NCI-H2196 (cell line): ENCODE measurements around the gene MTMR11.
"Not testable (repeated sequence)": the region's sequence is repeated elsewhere in the genome, so short reads cannot be mapped to it uniquely, and the experiment has no call there.

Source experiments
- DNase-seq: peaks from one replicate; lab custom pipeline; 2025; ENCODE audit not compliant: unreplicated experiment; lab: John Stamatoyannopoulos, UW

MTMR11 gene, protein sequence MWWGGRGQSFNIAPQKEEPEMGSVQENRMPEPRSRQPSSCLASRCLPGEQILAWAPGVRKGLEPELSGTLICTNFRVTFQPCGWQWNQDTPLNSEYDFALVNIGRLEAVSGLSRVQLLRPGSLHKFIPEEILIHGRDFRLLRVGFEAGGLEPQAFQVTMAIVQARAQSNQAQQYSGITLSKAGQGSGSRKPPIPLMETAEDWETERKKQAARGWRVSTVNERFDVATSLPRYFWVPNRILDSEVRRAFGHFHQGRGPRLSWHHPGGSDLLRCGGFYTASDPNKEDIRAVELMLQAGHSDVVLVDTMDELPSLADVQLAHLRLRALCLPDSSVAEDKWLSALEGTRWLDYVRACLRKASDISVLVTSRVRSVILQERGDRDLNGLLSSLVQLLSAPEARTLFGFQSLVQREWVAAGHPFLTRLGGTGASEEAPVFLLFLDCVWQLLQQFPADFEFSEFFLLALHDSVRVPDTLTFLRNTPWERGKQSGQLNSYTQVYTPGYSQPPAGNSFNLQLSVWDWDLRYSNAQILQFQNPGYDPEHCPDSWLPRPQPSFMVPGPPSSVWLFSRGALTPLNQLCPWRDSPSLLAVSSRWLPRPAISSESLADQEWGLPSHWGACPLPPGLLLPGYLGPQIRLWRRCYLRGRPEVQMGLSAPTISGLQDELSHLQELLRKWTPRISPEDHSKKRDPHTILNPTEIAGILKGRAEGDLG

DNA sequence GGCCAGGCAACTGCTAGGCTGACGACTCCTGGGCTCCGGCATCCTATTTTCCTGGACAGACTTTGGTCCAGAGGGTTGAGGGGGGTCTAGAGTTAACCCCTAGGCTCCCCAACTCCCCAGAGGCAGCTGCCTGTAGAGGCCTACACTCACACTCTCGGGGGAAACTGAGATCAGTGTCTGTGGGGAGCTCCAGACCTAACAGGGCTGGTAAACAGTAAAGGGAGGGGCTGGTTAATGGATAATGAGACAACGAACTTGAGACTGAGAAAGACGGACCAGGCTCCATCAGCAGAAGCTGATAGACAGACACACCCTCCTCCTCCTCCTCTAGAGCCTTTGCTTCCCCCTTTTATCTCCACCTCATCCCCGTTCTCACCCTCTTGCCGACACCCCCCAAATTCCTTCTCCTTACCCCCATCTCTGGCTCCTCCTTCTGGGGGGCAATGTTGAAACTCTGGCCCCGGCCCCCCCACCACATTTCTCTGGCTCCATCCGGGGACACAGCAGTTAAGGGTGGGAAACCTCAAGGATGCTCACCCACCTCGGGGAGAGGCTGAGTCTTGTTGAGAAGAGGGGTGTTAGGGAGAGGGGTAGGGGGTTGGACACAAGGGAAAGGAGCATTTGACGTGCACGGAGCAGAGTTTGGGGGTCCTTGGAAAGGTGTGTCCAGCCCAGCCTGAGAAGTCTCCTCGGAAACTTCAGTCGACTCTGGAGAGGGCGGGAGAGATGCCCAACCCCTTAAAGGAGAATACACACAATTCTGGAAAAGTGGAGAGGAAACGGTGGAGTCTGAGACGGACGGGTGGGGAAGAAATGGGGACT lies at the start of gene MTMR11:
Gene MTMR11, minus strand, starts transcription at position 710 of the 822 bp plus-strand sequence. Its CDS starts 232 bp downstream, at position 478.
- DNase-seq = no peak

DNA sequence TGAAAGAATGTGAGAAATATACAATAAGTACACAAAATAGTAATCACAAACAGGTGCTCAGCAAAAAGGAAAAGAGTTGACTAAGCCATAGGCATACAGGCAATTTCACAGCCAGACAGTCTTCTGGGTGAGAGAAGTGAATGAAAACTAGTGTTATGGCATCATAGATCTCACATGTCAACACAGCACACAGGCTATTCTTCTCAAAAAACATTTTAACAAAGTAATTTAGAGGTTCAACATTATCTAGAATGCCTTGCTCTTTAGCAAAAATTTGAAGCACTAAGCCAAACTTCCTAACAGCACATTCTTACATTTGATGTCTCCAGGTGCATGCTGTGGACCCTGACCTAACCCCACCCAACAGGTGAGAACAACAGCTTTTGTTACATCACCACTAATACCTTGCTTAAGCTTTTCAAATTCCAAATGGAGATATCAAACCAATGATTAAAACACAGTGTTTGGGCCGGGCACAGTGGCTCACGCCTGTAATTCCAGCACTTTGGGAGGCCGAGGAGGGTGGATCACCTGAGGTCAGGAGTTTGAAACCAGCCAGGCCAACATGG lies 43.4 kb upstream of the MTMR11 start:
- DNase-seq = no peak

DNA sequence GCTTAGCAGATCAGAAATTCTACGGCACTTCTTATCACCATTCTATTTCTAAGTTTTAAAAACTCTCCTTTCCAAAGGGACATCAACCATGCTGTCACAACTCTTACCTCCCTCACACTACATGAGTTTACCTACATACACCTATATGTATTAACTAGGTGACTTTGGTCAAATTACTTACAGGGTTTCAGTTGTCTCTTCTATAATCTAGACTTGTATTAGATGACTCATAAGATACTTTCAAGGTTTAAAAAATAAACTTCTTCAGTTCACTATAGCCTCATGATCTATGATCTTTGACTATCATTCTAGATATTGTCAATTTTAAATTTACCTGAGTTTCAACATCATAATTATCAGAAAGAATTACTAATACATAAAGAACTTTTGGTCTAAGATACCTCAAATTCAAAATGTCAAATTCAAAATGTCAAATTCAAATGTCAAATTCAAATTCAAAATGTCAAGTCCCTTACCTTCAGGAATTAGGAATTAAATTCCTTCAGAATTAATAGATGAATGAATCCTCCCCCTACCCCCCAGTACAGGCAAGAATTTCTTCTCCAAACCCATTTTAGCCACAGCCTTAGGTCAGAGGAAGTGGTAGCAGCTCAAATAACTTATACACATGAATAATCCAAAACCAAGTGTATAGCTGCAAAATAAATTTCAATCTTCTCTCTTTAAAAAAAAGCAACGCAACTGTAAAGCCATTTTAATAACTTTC lies 42.7 kb upstream of the MTMR11 start:
- DNase-seq = no peak

DNA sequence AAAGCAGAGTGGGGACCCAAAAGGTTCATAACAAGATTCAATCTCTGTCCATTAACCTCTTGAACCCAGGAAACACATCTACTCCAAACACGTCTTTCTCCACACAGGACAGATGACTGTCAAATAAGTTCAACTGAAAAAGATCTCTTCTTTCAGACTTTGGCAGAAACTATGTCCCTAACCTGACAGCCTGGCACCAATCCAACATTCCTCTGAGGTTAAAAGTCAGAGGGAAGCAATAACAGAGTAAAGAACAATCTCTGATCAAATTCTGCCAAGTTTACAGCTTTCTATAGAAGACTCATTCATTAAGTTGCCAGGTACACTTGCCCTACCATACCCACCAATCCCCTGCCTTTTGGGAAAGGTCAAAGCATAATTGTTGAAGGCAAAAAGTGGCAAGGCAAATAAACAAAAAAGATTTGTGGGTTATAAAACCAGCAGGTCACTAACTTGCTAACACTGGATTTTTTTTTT lies 41.9 kb upstream of the MTMR11 start:
- DNase-seq = peak; percentile 31

DNA sequence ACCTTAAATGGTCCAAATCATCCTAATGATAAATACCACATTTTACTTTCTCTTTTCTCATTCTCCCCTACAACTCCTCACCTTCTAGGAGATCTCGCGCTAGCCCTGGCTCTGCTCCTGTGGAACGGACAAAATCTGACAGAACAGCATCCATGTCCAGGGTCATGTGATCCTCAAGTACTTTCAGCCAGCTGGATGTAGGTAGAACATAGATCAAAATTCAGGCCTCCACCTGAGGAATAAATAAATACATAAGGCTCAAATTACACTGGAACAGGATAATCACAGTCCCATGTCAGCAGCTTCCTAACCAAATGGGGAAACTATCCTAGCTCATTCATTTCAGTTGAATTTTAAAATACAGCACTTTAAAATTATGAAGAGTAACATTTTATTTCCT lies 40.7 kb upstream of the MTMR11 start:
- DNase-seq = peak; percentile 61

DNA sequence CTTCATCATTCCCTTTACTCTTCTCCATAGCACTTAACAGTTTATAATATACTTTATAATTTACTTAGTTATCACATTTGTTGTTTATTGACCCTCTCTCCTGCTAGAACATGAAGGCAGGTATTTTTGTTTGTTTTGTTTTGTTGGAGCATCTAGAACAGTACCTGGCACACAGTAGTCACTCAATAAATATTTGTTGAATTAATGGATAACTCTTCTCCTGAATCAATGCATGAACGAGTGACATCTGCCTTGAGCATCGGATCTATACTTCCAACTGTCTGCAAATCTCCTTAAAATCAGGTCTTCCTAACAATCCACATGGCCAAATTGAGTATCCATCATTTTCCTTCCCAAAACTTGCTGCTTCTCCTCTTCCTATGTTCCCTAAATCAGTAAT lies 35.9 kb upstream of the MTMR11 start:
- no peak for DNase-seq

DNA sequence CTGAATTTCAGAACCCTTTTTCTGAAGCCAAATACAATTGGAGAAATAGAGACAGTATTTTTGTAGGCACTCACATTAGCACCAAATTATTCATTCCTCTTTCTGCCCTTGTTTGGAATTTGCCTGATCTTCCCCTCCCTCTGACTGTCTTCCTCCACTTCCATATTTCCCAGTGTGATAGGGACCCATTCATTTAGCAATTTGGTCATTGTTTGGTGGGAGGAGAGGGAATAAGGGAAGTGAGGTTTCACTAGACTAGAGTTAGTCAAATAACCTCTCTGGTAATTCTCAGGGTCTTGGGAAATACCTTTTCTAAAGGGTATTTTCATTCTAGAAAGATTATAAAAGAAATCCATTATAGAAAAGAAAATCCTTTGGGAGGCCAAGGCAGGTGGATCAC lies 31.0 kb upstream of the MTMR11 start:
- DNase-seq = no peak

DNA sequence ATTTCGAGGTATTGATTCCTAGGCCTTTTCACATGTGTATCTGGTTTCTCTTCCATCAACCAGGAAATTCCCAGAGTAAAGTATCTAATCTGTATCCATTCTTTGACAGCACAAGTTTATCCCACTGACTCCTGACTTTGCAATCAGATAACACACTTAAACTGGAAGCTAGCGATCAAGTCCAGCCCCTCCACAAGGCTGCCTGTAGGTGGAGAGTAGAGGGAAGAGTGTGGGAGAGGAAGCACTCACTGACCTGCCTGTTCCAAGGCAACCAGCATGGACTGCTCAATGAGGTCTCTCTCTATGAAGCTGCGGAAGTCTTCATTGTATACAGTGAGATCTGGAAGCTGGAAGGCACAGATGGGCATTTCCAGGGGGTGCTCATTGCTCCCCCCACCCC lies 30.4 kb upstream of the MTMR11 start:
- DNase-seq = no peak

DNA sequence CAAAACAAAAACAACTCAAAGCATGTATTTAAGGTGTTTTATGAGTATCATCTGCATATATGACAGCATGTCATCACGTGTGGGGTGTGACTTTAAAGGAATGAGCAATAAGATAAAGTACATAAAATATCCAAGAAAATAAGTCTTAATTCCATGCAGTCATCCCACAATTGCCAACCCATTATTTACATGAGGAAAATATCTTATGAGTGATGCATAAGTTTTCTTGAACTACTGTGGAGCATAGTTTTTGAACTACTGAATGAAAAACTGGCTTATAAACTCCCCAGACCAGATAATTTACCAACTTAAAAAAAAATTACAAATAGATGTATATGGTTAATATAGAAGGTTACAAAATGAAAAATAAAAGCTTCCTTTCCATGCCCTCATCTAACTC lies 29.7 kb upstream of the MTMR11 start:
- no peak for DNase-seq

DNA sequence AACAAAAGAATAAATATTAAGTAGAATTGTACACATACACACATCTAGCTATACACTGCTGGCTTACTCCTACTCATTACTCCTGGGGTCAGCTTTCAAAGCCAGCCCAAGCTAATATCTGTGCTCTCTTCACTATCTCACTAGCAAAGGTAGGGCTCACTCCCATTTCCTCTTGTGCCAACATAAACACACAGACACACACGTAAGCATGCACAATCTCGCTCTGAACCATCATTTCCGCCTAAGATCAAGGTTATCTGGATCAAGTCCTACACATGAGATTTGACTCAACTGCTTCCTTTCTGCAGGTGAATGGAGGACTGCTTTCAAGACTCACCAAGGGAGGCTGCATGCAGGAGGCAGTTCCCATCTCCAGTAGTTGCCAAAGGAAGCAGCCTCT lies 28.8 kb upstream of the MTMR11 start:
- DNase-seq = no peak

DNA sequence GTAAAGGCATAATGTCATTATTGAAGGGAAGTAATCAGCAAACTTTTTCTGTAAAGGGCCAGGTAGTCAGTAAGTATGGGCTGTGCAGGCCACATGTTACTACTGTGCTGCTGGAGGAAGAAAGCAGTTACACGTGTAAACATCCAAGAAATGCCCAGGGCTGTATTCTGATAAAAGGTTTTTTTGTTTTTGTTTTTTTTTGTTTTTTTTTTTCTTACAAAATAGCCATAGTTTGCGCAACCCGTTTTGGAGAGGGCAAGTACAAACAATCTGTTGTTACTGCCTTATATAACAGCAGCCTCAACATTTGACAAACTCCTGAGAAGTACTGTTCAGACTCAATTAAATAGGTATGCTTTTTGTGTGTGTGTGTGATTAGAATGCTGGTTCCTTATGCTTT lies 26.7 kb upstream of the MTMR11 start:
- no peak for DNase-seq

DNA sequence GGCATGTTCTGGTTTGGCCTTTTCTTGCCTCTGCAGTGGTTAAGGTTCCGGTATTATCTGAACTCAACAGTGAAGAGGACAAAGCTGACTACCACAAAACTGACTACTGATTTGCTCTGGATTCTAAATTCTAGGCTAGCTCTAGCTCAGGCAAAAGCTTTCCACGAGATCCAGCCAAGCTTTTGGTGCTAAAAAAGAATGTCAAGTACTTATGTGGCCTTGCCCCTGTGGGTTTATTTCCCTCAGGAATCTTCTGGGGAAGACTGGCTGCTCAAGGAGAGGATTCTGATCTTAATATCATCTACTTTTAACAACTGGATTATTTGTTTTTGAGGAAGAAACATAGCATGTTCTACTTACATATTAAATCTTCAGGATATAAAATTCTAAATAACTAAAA lies 26.1 kb upstream of the MTMR11 start:
- DNase-seq = no peak

DNA sequence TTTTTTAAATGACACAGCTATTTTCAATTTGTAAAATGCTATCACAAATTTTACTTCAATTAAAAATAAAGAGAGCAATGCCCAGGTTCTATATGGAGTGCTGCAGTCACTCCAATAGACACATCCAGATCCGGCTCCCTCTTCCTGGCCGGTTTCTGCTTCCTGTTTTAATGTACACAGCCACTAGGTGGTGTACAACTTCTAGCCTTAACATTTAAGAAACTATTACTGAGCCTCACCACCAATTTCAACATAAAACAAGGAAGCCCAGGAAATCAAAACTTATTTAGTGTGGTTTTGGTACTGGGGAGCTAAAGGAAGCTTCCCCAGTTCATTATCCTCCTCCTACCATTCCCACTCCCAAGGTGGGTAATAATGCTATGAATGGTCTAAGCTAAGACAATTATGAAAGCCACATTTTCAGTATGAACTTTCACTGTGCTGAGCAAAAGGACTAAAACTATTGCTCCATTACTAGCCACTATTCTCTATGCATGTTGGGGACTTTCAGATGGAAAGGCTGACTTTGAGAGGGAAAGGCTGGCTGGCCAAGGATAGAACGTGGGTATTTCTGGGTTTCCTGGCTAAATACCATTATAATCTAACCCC lies 25.5 kb upstream of the MTMR11 start:
- DNase-seq = peak; percentile 74

DNA sequence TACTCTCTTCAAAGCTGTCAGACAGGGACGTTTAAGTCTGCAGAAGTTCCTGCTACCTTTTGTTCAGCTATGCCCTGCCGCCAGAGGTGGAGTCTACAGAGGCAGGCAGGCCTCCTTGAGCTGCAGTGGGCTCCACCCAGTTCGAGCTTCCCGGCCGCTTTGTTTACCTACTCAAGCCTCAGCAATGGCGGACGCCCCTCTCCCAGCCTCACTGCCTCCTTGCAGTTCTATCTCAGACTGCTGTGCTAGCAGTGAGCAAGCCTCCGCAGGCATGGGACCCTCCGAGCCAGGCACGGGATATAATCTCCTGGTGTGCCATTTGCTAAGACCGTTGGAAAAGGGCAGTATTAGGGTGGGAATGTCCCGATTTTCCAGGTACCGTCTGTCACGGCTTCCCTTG lies 20.9 kb upstream of the MTMR11 start:
- DNase-seq = not testable (repeated sequence)

DNA sequence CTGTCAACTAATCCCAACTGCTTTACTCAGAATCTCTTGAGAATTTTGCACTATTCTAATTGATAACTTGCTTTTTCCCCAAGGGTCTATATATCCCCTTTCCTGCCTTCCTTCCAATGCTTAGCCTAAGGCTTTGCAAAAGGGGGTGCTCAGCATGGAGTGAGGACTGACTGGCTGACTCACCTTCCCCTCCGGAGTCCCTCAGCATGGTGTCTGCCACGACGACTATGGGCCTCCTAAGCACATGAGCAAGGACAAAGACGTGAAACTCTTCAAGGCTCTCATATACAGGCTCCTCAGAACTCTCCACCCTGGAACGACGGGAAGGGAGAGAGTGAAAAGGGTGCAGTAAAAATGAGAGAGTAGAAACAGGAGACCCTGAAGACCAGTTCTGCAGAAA lies 13.2 kb upstream of the MTMR11 start:
- DNase-seq = no peak

DNA sequence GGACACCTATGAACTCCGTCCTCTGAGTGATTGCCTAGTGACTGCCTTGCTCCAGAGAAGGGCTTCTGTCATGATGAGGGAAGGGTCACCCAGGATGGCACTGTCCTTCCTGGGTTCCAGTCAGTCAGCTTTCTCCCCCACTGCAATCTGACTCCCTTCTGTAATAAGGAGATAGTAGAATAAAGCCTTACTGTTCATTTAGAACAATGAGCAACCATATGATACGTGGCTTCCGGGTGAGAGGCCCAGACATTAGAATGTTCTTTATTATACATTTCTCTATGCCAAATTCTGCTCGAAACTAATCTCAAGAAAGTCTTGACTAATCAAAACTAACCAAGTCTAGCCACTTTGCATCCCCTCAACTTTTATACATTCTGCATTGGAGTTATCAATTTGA lies 8.5 kb upstream of the MTMR11 start:
- no peak for DNase-seq

DNA sequence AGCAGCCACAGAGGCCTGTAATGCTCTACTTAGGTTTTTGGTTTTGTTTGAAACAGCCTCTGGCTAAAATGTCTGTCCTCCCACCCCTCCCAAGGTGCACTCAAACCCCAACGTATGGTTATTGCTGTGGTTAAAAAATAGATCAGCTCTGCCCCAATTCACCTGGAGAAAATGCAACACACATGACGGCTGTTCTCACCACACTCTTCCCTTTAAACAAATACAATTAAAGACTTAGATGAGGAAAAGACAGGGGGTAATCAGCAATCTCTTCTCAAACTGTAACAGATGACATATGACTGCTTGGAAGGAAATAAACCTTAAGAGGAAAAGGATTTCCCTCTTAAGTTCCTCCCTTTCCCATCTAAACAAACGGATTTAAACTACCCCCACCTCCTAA lies 6.2 kb upstream of the MTMR11 start:
- no peak for DNase-seq

DNA sequence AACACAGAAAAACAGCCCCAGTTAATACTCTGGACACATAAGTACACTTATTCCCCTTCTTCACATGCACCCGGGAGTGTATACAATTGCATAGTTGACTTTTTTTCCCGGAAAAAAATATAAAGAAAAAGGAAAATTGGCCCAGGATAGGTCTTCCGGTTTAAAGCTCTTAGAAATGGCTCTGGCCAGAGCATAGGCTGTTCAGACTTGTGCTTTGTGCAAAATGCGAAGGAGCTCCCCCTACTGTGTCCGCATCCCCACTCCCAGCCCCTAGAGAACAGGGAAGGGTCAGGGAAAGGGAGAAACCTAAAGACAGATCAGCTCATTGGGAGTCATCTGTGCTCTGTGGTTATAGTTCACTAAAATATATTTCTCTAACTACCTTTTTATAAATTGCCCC lies 5.5 kb upstream of the MTMR11 start:
- DNase-seq = no peak

DNA sequence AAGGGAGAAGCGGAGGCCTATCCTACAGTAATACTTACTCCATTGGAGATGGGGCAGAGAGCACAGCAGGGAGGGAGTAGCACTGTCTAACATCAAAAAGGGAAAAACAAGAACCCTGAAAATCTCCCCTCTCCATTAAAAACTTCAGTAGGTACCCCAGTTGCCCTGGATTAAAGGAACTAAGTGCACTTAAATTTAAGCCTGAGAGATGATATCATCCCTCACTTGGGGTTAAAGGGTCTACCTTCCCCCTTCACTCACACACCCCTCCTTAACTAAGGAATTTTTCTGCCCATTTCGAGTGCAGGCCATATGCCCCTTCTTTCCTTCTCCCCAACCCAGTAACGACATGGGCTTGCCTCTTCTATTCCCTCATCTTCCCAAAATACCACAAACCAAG lies 3.7 kb upstream of the MTMR11 start:
- no peak for DNase-seq

DNA sequence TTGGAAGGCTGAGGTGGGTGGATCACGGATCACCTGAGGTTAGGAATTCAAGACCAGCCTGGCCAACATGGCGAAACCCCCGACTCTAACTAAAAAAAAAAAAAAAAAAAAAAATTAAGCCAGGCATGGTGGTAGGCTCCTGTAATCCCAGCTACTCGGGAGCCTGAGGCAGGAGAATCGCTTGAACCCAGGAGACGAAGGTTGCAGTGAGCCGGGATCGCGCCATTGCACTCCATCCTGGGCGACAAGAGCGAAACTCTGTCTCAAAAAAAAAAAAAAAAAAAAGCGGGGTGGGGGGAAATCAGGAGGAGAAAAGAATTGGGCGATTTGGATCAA lies 2.0 kb upstream of the MTMR11 start:
- DNase-seq = not testable (repeated sequence)
